Kidney glomerular epithelial cell (primary cell): Measurements from ENCODE around the gene NIF3L1.
"Not testable (repeated sequence)": the region's sequence is repeated elsewhere in the genome, so short reads cannot be mapped to it uniquely, and the experiment has no call there.

Source experiments
- DNase-seq: peaks from one replicate; lab custom pipeline; 2025; lab: John Stamatoyannopoulos, UW

Gene NIF3L1

GRCh38 chr2:200873560-200873959, 15.6 kb upstream of the NIF3L1 start:
- DNase-seq = no peak

GRCh38 chr2:200877443-200877842, 11.7 kb upstream of the NIF3L1 start:
- no peak for DNase-seq

GRCh38 chr2:200878289-200878880, 10.8 kb upstream of the NIF3L1 start:
- DNase-seq = no peak

GRCh38 chr2:200881715-200882249, 7.4 kb upstream of the NIF3L1 start:
- not testable (repeated sequence) for DNase-seq

- no peak for DNase-seq
Measured at GRCh38 chr2:200899482-200899881, 10.3 kb downstream of the NIF3L1 start.

- peak; percentile 87 for DNase-seq
Measured at GRCh38 chr2:200901459-200902072, 12.4 kb downstream of the NIF3L1 start.

GRCh38 chr2:200905618-200906296, 16.6 kb downstream of the NIF3L1 start:
- peak; percentile 43 for DNase-seq

- no peak for DNase-seq
Measured at GRCh38 chr2:200909958-200910357, 20.8 kb downstream of the NIF3L1 start.

- DNase-seq = peak; percentile 37
Measured at GRCh38 chr2:200913654-200914053, 24.5 kb downstream of the NIF3L1 start.

GRCh38 chr2:200922439-200922838, 33.3 kb downstream of the NIF3L1 start:
- no peak for DNase-seq

- DNase-seq = peak; percentile 3
Measured at GRCh38 chr2:200929334-200930249, 40.4 kb downstream of the NIF3L1 start.

GRCh38 chr2:200930947-200931626, 41.9 kb downstream of the NIF3L1 start:
- DNase-seq = no peak

GRCh38 chr2:200939832-200940231, 50.7 kb downstream of the NIF3L1 start:
- DNase-seq = no peak

GRCh38 chr2:200943527-200944105, 54.4 kb downstream of the NIF3L1 start:
- DNase-seq = no peak

- peak; percentile 37 for DNase-seq
Measured at GRCh38 chr2:200944467-200945394, 55.6 kb downstream of the NIF3L1 start.

GRCh38 chr2:200945395-200945729, 56.2 kb downstream of the NIF3L1 start:
- no peak for DNase-seq

GRCh38 chr2:200950378-200950777, 61.2 kb downstream of the NIF3L1 start:
- no peak for DNase-seq
